Panc1 (cell line): ENCODE data around the gene RNF213.

Experiments
- POLR2AphosphoS5 ChIP-seq: IDR thresholded peaks from 2 replicates; pipeline ENCODE4 v1.6.1; 2012; ENCODE audit warnings: mild to moderate bottlenecking, low read depth, low read length, moderate library complexity
- SIN3A ChIP-seq: IDR thresholded peaks from 2 replicates; pipeline ENCODE4 v1.6.1; 2012; ENCODE audit warnings: low read depth, mild to moderate bottlenecking, low read length, moderate library complexity, borderline replicate concordance; ENCODE audit not compliant: insufficient read depth
- TF ChIP-seq, protein P1 (sequence below), 2 experiments: IDR thresholded peaks; 2 replicates each; pipeline ENCODE4 v1.6.1; 2011 to 2012; ENCODE audit warnings: low read depth in 2 of 2, control low read depth in 1 of 2, low read length in 1 of 2, mild to moderate bottlenecking in 1 of 2, moderate library complexity in 1 of 2; ENCODE audit not compliant: insufficient read depth in 1 of 2
- TF ChIP-seq, protein P2 (sequence below): fragments of 450-650 bp; IDR thresholded peaks from 2 replicates; pipeline ENCODE4 v1.5.1; 2017; ENCODE audit warnings: mild to moderate bottlenecking

DNA sequence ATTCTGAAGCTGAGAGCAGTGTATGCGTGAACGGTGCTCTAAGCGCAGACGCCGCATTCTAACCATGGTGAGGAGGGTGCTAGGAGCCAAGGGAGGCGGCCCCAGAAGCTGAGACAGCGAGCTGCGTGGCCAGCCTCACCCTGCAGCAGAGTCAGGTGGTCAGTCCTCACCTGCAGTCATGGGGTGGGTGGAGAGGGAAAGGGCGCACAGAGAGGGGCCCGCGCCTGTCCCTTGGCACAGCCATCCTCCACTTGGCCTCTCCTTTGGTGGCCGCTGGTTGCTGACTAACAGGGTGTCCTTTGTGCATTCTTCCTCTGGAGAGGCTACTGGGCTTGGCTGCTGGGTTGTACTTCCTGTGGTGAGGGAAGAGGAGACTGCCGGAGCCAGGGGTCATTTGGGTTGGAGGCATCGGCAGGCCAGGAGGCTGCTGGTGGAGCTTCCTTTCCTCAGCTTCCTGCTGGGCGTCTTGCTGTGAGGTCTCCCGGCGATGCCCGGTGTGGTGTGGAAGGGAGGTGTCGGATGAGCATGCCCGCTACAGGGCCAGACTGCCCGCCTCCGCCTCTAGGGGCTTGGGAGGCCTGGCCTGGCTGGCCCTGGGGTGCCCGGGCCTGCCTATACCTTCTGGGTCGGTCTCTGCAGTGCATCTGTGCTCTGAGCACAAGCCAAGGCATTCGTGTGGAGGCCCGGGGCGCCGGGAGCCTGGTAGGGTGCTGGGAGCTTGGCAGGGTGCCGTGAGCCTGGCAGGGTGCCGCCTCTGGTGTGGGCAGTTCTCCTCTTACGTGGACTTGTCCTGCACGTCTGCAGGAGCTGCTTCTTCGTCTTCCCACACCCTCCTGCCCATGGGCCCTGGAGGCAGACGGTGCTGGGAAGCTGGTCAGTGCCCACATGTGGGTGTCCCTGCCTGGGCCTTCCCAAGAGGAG lies 17.4 kb downstream of the RNF213 start:
- TF ChIP-seq, protein P1, sequence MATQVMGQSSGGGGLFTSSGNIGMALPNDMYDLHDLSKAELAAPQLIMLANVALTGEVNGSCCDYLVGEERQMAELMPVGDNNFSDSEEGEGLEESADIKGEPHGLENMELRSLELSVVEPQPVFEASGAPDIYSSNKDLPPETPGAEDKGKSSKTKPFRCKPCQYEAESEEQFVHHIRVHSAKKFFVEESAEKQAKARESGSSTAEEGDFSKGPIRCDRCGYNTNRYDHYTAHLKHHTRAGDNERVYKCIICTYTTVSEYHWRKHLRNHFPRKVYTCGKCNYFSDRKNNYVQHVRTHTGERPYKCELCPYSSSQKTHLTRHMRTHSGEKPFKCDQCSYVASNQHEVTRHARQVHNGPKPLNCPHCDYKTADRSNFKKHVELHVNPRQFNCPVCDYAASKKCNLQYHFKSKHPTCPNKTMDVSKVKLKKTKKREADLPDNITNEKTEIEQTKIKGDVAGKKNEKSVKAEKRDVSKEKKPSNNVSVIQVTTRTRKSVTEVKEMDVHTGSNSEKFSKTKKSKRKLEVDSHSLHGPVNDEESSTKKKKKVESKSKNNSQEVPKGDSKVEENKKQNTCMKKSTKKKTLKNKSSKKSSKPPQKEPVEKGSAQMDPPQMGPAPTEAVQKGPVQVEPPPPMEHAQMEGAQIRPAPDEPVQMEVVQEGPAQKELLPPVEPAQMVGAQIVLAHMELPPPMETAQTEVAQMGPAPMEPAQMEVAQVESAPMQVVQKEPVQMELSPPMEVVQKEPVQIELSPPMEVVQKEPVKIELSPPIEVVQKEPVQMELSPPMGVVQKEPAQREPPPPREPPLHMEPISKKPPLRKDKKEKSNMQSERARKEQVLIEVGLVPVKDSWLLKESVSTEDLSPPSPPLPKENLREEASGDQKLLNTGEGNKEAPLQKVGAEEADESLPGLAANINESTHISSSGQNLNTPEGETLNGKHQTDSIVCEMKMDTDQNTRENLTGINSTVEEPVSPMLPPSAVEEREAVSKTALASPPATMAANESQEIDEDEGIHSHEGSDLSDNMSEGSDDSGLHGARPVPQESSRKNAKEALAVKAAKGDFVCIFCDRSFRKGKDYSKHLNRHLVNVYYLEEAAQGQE (IDR thresholded peaks at IDR 0.05; ENCODE audit: insufficient read depth in 1 of 2, low read depth in 2 of 2, low read length in 1 of 2) = no peak
- TF ChIP-seq, protein P2, sequence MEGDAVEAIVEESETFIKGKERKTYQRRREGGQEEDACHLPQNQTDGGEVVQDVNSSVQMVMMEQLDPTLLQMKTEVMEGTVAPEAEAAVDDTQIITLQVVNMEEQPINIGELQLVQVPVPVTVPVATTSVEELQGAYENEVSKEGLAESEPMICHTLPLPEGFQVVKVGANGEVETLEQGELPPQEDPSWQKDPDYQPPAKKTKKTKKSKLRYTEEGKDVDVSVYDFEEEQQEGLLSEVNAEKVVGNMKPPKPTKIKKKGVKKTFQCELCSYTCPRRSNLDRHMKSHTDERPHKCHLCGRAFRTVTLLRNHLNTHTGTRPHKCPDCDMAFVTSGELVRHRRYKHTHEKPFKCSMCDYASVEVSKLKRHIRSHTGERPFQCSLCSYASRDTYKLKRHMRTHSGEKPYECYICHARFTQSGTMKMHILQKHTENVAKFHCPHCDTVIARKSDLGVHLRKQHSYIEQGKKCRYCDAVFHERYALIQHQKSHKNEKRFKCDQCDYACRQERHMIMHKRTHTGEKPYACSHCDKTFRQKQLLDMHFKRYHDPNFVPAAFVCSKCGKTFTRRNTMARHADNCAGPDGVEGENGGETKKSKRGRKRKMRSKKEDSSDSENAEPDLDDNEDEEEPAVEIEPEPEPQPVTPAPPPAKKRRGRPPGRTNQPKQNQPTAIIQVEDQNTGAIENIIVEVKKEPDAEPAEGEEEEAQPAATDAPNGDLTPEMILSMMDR = no peak
- TF ChIP-seq POLR2AphosphoS5 (peak; percentile 14; the same call in 1 of the 2 replicates), SIN3A (no peak)
